Stimulated activated naive CD4-positive, alpha-beta T cell (primary cell): ENCODE measurements around the gene VRK1.

Source experiments
- DNase-seq, 6 experiments: peaks; one replicate each; lab custom pipeline; 2025; lab: John Stamatoyannopoulos, UW

VRK1 gene

GRCh38 chr14:96920820-96921219 lies 123.6 kb downstream of the VRK1 start:
- DNase-seq: no peak

GRCh38 chr14:96922986-96923385 lies 125.8 kb downstream of the VRK1 start:
- DNase-seq: no peak

GRCh38 chr14:96925422-96925821 lies 128.2 kb downstream of the VRK1 start:
- no peak for DNase-seq

- no peak for DNase-seq
These were observed 128.8 kb downstream of the VRK1 start for GRCh38 chr14:96926001-96926400.

GRCh38 chr14:96928779-96929380 lies 131.7 kb downstream of the VRK1 start:
- DNase-seq: no peak

- no peak for DNase-seq
These were observed 132.8 kb downstream of the VRK1 start for GRCh38 chr14:96929950-96930349.

GRCh38 chr14:96930526-96930925 lies 133.3 kb downstream of the VRK1 start:
- DNase-seq: no peak
